Measurements from ENCODE around the gene PIK3C3.
"Not testable (repeated sequence)": the region's sequence is repeated elsewhere in the genome, so short reads cannot be mapped to it uniquely, and the experiment has no call there.

The PIK3C3 gene

GRCh38 chr18:42072407-42072806 is 117.4 kb downstream of the PIK3C3 start:
- DNase-seq (ENCODE audit: low read depth), result no peak

- no peak for DNase-seq (ENCODE audit: low read depth)
Measured at GRCh38 chr18:42074704-42075103, 119.7 kb downstream of the PIK3C3 start.

GRCh38 chr18:42078711-42079110 is 123.7 kb downstream of the PIK3C3 start:
- no peak for DNase-seq (ENCODE audit: low read depth)

- no peak for DNase-seq (ENCODE audit: low read depth)
Measured at GRCh38 chr18:42080340-42080739, 125.3 kb downstream of the PIK3C3 start.

- no peak for DNase-seq (ENCODE audit: low read depth)
Measured at GRCh38 chr18:42082415-42083234, 127.6 kb downstream of the PIK3C3 start.

GRCh38 chr18:42086288-42086687 is 131.3 kb downstream of the PIK3C3 start:
- DNase-seq (ENCODE audit: low read depth), result no peak

- DNase-seq (ENCODE audit: low read depth), result no peak
Measured at GRCh38 chr18:42087235-42087634, 132.2 kb downstream of the PIK3C3 start.

GRCh38 chr18:42087876-42088275 is 132.8 kb downstream of the PIK3C3 start:
- no peak for DNase-seq (ENCODE audit: low read depth)

GRCh38 chr18:42092848-42093247 is 137.8 kb downstream of the PIK3C3 start:
- no peak for DNase-seq (ENCODE audit: low read depth)

GRCh38 chr18:42094875-42095274 is 139.8 kb downstream of the PIK3C3 start:
- DNase-seq (ENCODE audit: low read depth), result no peak

GRCh38 chr18:42095732-42096377 is 140.8 kb downstream of the PIK3C3 start:
- no peak for DNase-seq (ENCODE audit: low read depth)

- no peak for DNase-seq (ENCODE audit: low read depth)
Measured at GRCh38 chr18:42100248-42100647, 145.2 kb downstream of the PIK3C3 start.

- no peak for DNase-seq (ENCODE audit: low read depth)
Measured at GRCh38 chr18:42100911-42101310, 145.9 kb downstream of the PIK3C3 start.

GRCh38 chr18:42105394-42105793 is 150.4 kb downstream of the PIK3C3 start:
- DNase-seq (ENCODE audit: low read depth), result no peak

- no peak for DNase-seq (ENCODE audit: low read depth)
Measured at GRCh38 chr18:42106784-42107183, 151.8 kb downstream of the PIK3C3 start.

- no peak for DNase-seq (ENCODE audit: low read depth)
Measured at GRCh38 chr18:42107287-42107686, 152.3 kb downstream of the PIK3C3 start.

GRCh38 chr18:42107691-42108450 is 152.8 kb downstream of the PIK3C3 start:
- no peak for DNase-seq (ENCODE audit: low read depth)

GRCh38 chr18:42112147-42112546 is 157.1 kb downstream of the PIK3C3 start:
- DNase-seq (ENCODE audit: low read depth), result not testable (repeated sequence)

GRCh38 chr18:42112657-42113420 is 157.8 kb downstream of the PIK3C3 start:
- no peak for DNase-seq (ENCODE audit: low read depth)

GRCh38 chr18:42113529-42114191 is 158.6 kb downstream of the PIK3C3 start:
- no peak for DNase-seq (ENCODE audit: low read depth)

GRCh38 chr18:42114310-42114943 is 159.4 kb downstream of the PIK3C3 start:
- DNase-seq (ENCODE audit: low read depth), result peak; percentile 2

Data from activated T-helper 9 cell treated with anti-CD3 and anti-CD28 coated beads, Interleukin-2, amount 50 U/mL, for 16 hours (primary cell).